Measurements from ENCODE around the gene METAP1.
"Not testable (repeated sequence)": the region's sequence is repeated elsewhere in the genome, so short reads cannot be mapped to it uniquely, and the experiment has no call there.

The METAP1 gene

GRCh38 chr4:98969878-98970785 is 25.4 kb upstream of the METAP1 start:
- H3K4me3 ChIP-seq (ENCODE audit: low read length), result no peak overlapping the region
- H3K4me1 ChIP-seq (ENCODE audit: control insufficient read depth, insufficient read depth, low read length), result no peaks in the 10 kb centered on the region
- peak; percentile 10 for DNase-seq (ENCODE audit: low read depth)
- H3K27me3 ChIP-seq (replicated peaks; ENCODE audit: control insufficient read depth, insufficient read depth, low read length), result no peaks in the 10 kb centered on the region
- H3K9ac ChIP-seq (ENCODE audit: low read length), result no peak overlapping the region
- no peaks in the 10 kb centered on the region for H3K36me3 ChIP-seq (ENCODE audit: control insufficient read depth, insufficient read depth, low read length, severe bottlenecking)
- no peaks in the 10 kb centered on the region for H3K9me3 ChIP-seq (ENCODE audit: control insufficient read depth, low read length)

GRCh38 chr4:98976716-98977115 is 18.8 kb upstream of the METAP1 start:
- Histone ChIP-seq H3K4me3 (ENCODE audit: low read length) (no peak overlapping the region), H3K9me3 (ENCODE audit: control insufficient read depth, low read length) (no peaks in the 10 kb centered on the region), H3K9ac (ENCODE audit: low read length) (no peak overlapping the region), H3K36me3 (ENCODE audit: control insufficient read depth, insufficient read depth, low read length, severe bottlenecking) (no peaks in the 10 kb centered on the region), H3K4me1 (ENCODE audit: control insufficient read depth, insufficient read depth, low read length) (no peaks in the 10 kb centered on the region), H3K27me3 (replicated peaks; ENCODE audit: control insufficient read depth, insufficient read depth, low read length) (no peaks in the 10 kb centered on the region)
- peak; percentile 54 for DNase-seq (ENCODE audit: low read depth)

- Histone ChIP-seq H3K4me1 (ENCODE audit: control insufficient read depth, insufficient read depth, low read length) (no peaks in the 10 kb centered on the region), H3K9me3 (ENCODE audit: control insufficient read depth, low read length) (no peaks in the 10 kb centered on the region), H3K4me3 (ENCODE audit: low read length) (no peak overlapping the region), H3K9ac (ENCODE audit: low read length) (no peak overlapping the region), H3K36me3 (ENCODE audit: control insufficient read depth, insufficient read depth, low read length, severe bottlenecking) (no peaks in the 10 kb centered on the region), H3K27me3 (replicated peaks; ENCODE audit: control insufficient read depth, insufficient read depth, low read length) (no peaks in the 10 kb centered on the region)
- no peak for DNase-seq (ENCODE audit: low read depth)
These were observed 18.0 kb upstream of the METAP1 start for GRCh38 chr4:98977557-98977956.

- Histone ChIP-seq H3K36me3 (ENCODE audit: control insufficient read depth, insufficient read depth, low read length, severe bottlenecking) (no peaks in the 10 kb centered on the region), H3K9me3 (ENCODE audit: control insufficient read depth, low read length) (no peaks in the 10 kb centered on the region), H3K27me3 (replicated peaks; ENCODE audit: control insufficient read depth, insufficient read depth, low read length) (no peaks in the 10 kb centered on the region), H3K4me3 (ENCODE audit: low read length) (no peak overlapping the region), H3K4me1 (ENCODE audit: control insufficient read depth, insufficient read depth, low read length) (no peaks in the 10 kb centered on the region), H3K9ac (ENCODE audit: low read length) (no peak overlapping the region)
- no peak for DNase-seq (ENCODE audit: low read depth)
These were observed 7.8 kb upstream of the METAP1 start for GRCh38 chr4:98987720-98988119.

- H3K9me3 ChIP-seq (ENCODE audit: control insufficient read depth, low read length); H3K9ac ChIP-seq (ENCODE audit: low read length); H3K36me3 ChIP-seq (ENCODE audit: control insufficient read depth, insufficient read depth, low read length, severe bottlenecking); H3K27me3 ChIP-seq (replicated peaks; ENCODE audit: control insufficient read depth, insufficient read depth, low read length); H3K4me3 ChIP-seq (ENCODE audit: low read length); DNase-seq (ENCODE audit: low read depth): not testable (repeated sequence)
- peaks cover 19% of the 10 kb centered on the region for H3K4me1 ChIP-seq (ENCODE audit: control insufficient read depth, insufficient read depth, low read length)
These were observed 2.7 kb upstream of the METAP1 start for GRCh38 chr4:98992835-98993234.

GRCh38 chr4:98993419-98994071 is 2.0 kb upstream of the METAP1 start:
- Histone ChIP-seq H3K4me3 (ENCODE audit: low read length) (no peak overlapping the region), H3K36me3 (ENCODE audit: control insufficient read depth, insufficient read depth, low read length, severe bottlenecking) (no peaks in the 10 kb centered on the region), H3K27me3 (replicated peaks; ENCODE audit: control insufficient read depth, insufficient read depth, low read length) (no peaks in the 10 kb centered on the region), H3K9ac (ENCODE audit: low read length) (no peak overlapping the region), H3K9me3 (ENCODE audit: control insufficient read depth, low read length) (no peaks in the 10 kb centered on the region), H3K4me1 (ENCODE audit: control insufficient read depth, insufficient read depth, low read length) (peaks cover 19% of the 10 kb centered on the region)
- DNase-seq (ENCODE audit: low read depth), result no peak

GRCh38 chr4:98994474-98995182 is 893 bp upstream of the METAP1 start:
- Histone ChIP-seq H3K4me1 (ENCODE audit: control insufficient read depth, insufficient read depth, low read length) (peaks cover 19% of the 10 kb centered on the region), H3K36me3 (ENCODE audit: control insufficient read depth, insufficient read depth, low read length, severe bottlenecking) (no peaks in the 10 kb centered on the region), H3K9me3 (ENCODE audit: control insufficient read depth, low read length) (no peaks in the 10 kb centered on the region), H3K27me3 (replicated peaks; ENCODE audit: control insufficient read depth, insufficient read depth, low read length) (no peaks in the 10 kb centered on the region), H3K9ac (ENCODE audit: low read length) (peak overlapping the region; percentile 89), H3K4me3 (ENCODE audit: low read length) (peak overlapping the region; percentile 85)
- peak; percentile 48 for DNase-seq (ENCODE audit: low read depth)

- Histone ChIP-seq H3K9ac (ENCODE audit: low read length) (peak overlapping the region; percentile 89), H3K4me3 (ENCODE audit: low read length) (peak overlapping the region; percentile 90), H3K9me3 (ENCODE audit: control insufficient read depth, low read length) (no peaks in the 10 kb centered on the region), H3K36me3 (ENCODE audit: control insufficient read depth, insufficient read depth, low read length, severe bottlenecking) (no peaks in the 10 kb centered on the region), H3K27me3 (replicated peaks; ENCODE audit: control insufficient read depth, insufficient read depth, low read length) (no peaks in the 10 kb centered on the region), H3K4me1 (ENCODE audit: control insufficient read depth, insufficient read depth, low read length) (peaks cover 19% of the 10 kb centered on the region)
- DNase-seq (ENCODE audit: low read depth), result peak; percentile 54
These were observed 689 bp downstream of the METAP1 start for GRCh38 chr4:98996056-98996764.

GRCh38 chr4:98996765-98997068 is 1.2 kb downstream of the METAP1 start:
- Histone ChIP-seq H3K4me1 (ENCODE audit: control insufficient read depth, insufficient read depth, low read length) (peaks cover 19% of the 10 kb centered on the region), H3K27me3 (replicated peaks; ENCODE audit: control insufficient read depth, insufficient read depth, low read length) (no peaks in the 10 kb centered on the region), H3K9ac (ENCODE audit: low read length) (peak overlapping the region; percentile 89), H3K36me3 (ENCODE audit: control insufficient read depth, insufficient read depth, low read length, severe bottlenecking) (no peaks in the 10 kb centered on the region), H3K4me3 (ENCODE audit: low read length) (peak overlapping the region; percentile 90), H3K9me3 (ENCODE audit: control insufficient read depth, low read length) (no peaks in the 10 kb centered on the region)
- no peak for DNase-seq (ENCODE audit: low read depth)

- Histone ChIP-seq H3K9me3 (ENCODE audit: control insufficient read depth, low read length) (no peaks in the 10 kb centered on the region), H3K4me1 (ENCODE audit: control insufficient read depth, insufficient read depth, low read length) (peaks cover 19% of the 10 kb centered on the region), H3K9ac (ENCODE audit: low read length) (peak overlapping the region; percentile 89), H3K4me3 (ENCODE audit: low read length) (peak overlapping the region; percentile 90), H3K27me3 (replicated peaks; ENCODE audit: control insufficient read depth, insufficient read depth, low read length) (no peaks in the 10 kb centered on the region), H3K36me3 (ENCODE audit: control insufficient read depth, insufficient read depth, low read length, severe bottlenecking) (no peaks in the 10 kb centered on the region)
- DNase-seq (ENCODE audit: low read depth), result no peak
These were observed 1.6 kb downstream of the METAP1 start for GRCh38 chr4:98997166-98997565.

GRCh38 chr4:98998551-98998950 is 3.0 kb downstream of the METAP1 start:
- no peak for DNase-seq (ENCODE audit: low read depth)
- H3K36me3 ChIP-seq (ENCODE audit: control insufficient read depth, insufficient read depth, low read length, severe bottlenecking), result no peaks in the 10 kb centered on the region
- no peak overlapping the region for H3K4me3 ChIP-seq (ENCODE audit: low read length)
- no peaks in the 10 kb centered on the region for H3K27me3 ChIP-seq (replicated peaks; ENCODE audit: control insufficient read depth, insufficient read depth, low read length)
- no peaks in the 10 kb centered on the region for H3K9me3 ChIP-seq (ENCODE audit: control insufficient read depth, low read length)
- H3K4me1 ChIP-seq (ENCODE audit: control insufficient read depth, insufficient read depth, low read length), result peaks cover 19% of the 10 kb centered on the region
- no peak overlapping the region for H3K9ac ChIP-seq (ENCODE audit: low read length)

Data from adipocyte (in vitro differentiated cells).